Vagina (tissue), 2 donors: ENCODE measurements around the gene TNFRSF21.
A peak's percentile ranks its signal among the peaks of the same experiment; 100 is the strongest.

ENCODE experiments used
- CTCF ChIP-seq, 3 experiments: fragments of 450-650 bp in 2 of 3; fragments of 200-600 bp in 1 of 3; sonication (generic) in 1 of 3; IDR thresholded peaks; one replicate each; pipeline ENCODE4 v1.5.1; 2017 to 2019; ENCODE audit warnings: antibody characterized with exemption in 3 of 3, mild to moderate bottlenecking in 2 of 3, moderate library complexity in 2 of 3
- POLR2A ChIP-seq, 2 donors: fragments of 450-650 bp; IDR thresholded peaks; one replicate each; pipeline ENCODE4 v1.6.1; 2017; ENCODE audit warnings: antibody characterized with exemption in 2 of 2, mild to moderate bottlenecking in 2 of 2, moderate library complexity in 2 of 2
- POLR2AphosphoS5 ChIP-seq, 2 donors: sonication (generic); formaldehyde crosslinking; IDR thresholded peaks; one replicate each; pipeline ENCODE4 v1.9.0; 2017; ENCODE audit warnings: antibody characterized with exemption in 2 of 2, mild to moderate bottlenecking in 2 of 2, low read depth in 1 of 2; ENCODE audit not compliant: insufficient read depth in 1 of 2

GRCh38 chr6:47308552-47309290, 984 bp downstream of the TNFRSF21 start:
- TF ChIP-seq CTCF (IDR thresholded peaks at IDR 0.05) (no peak), POLR2AphosphoS5 (IDR thresholded peaks at IDR 0.05; ENCODE audit: insufficient read depth in 1 of 2, low read depth in 1 of 2) (peak in 1 of 2 donors; percentile 29), POLR2A (IDR thresholded peaks at IDR 0.05) (no peak)
